ENCODE measurements around the gene ZBTB44.

ZBTB44 gene

DNA sequence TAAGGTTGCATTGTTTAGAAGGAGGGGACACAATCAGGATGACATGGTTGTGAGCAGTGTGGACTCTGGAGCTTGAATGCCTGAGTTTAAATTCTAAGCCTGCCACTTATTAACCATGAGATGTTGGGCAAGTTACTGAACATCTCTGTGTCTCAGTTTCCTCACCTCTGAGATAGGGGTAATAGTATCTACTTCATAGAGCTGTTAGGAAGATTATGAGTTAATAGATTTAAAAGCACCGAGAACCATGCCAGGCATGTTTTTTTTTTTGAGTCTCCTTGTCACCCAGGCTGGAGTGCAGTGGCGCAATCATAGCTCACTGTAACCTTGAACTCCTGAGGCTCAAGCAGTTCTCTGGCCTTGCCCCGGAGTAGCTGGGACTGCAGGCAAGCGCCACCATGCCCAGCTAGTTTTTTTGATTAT, 121.9 kb downstream of the ZBTB44 start:
- no peak for DNase-seq

DNA sequence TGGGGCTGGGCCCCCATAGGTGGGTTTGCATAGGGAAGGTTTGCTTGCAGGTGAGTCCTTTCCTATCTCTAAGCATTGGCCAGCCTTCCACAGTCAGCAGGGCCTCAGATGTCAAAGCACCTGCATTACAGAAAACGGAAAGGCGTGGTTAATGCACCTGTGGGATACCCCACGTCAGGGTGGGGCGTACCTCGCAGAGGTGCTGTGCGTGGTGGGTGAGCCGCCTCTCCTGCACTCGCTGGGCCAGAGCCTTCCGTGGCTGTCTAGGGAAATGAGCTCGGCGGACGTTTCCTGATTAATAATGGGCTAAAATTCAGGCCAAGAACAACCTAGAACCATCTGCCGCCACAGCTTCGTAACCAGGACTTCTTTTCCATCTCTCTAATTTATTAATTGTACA, 122.8 kb downstream of the ZBTB44 start:
- DNase-seq = no peak

DNA sequence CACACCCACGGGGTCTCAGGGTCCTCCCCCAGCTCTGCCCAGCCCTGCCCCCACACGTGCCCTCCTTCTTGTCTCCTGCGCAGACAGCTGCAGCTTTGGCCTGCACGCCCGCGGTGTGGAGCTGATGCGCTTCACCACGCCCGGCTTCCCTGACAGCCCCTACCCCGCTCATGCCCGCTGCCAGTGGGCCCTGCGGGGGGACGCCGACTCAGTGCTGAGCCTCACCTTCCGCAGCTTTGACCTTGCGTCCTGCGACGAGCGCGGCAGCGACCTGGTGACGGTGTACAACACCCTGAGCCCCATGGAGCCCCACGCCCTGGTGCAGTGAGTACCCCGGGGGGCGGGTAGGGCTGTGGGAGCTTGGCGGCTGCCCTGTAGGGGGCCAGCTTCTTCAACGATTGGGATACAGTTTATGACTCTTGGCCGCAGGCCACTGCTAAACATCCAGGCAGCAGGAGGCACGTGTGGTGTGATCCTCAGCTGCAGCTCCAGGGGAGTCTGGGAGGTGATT, 124.3 kb downstream of the ZBTB44 start:
- DNase-seq = no peak

DNA sequence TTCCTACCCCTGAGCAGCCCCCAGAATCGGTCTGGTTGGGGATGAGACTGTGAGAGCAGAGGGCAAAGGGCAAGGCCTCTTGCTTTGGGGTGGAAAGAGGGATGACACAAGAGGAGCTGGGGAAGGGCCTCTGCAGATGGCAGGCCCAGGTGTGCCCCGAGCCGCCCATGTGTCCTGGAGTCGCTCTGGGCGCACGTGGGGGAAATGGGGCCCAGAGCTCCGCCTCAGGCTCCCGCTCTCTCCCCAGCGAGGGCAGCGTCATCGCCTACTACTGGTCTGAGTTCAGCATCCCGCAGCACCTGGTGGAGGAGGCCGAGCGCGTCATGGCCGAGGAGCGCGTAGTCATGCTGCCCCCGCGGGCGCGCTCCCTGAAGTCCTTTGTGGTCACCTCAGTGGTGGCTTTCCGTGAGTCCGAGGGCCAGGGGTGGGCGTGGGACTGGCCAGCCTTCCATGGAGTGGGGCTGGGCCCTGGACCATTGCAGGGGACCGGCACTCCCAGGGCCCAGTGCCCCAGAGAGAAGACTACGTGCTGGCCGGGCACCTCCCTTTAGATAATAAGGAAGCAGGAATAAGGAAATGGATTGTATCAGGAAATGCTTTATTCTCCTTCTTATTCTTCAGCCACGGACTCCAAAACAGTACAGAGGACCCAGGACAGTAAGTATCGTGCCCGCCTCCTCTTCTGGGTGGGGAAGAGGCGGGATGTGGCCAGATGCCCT, 125.1 kb downstream of the ZBTB44 start:
- no peak for DNase-seq

DNA sequence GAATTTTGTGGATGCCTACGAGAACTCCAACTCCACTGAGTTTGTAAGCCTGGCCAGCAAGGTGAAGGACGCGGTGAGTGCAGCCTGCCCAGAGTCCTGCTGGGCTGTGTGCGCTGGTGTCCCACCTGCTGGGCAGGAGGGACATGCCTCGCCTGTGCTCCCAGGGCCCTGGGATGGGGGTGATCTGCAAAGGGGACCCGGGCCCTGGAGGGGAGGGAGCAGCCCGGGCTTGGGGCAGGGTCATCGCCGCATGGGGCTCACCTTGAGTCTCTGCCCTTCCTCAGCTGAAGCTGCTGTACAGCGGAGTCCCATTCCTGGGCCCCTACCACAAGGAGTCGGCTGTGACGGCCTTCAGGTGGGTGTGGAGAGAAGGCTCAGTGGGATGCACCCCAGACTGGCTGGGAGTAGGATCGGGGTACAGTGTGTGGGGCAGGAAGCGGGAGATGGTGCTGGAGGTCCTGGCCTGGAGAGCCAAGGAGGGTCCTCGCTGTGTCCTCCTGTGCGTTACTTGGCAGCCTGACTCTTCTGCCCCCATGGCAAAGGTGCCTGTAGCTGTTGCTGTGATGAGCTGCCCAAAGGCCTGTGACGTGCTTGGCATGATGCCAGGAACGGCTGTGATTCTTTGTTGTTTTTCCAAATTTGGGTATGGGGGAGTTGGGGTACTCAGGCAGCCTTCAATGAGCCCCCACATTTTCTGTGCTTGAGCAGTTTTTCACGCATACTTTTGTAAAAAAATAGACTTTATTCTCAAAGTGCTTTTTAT, 126.0 kb downstream of the ZBTB44 start:
- no peak for DNase-seq

DNA sequence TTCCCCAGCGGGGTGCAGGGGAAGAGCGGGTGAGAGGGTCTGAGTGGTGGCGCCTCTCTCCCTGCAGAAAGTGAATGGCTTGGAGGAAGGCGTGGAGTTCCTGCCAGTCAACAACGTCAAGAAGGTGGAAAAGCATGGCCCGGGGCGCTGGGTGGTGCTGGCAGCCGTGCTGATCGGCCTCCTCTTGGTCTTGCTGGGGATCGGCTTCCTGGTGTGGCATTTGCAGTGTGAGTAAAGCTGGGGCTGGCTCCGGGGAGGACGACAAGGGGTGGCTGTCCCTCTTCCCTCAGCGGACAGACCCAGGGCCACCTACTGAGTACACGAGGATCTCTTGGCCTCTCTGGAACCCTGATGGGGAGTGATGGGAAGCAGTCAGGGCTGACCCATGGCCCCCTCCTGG, 126.7 kb downstream of the ZBTB44 start:
- no peak for DNase-seq

DNA sequence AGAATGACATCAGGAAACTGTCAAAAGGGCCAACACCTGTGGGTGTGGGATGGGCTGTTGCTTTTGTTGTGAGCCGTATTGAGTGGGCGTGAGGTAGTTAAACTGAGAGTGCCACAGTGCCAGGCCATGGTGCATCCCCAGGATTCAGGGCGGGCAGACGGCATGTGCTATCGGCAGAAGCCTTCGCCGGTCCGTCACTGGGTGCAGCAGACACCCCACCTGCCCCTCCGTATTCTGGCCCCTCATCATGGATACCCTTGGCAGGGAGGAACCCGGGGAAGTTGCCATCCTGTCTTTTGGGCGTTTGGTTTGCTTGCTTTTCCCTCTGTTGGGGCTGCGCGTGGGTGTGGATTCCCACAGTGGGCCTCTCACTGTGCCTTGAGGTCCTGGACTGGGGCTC, 127.6 kb downstream of the ZBTB44 start:
- no peak for DNase-seq

DNA sequence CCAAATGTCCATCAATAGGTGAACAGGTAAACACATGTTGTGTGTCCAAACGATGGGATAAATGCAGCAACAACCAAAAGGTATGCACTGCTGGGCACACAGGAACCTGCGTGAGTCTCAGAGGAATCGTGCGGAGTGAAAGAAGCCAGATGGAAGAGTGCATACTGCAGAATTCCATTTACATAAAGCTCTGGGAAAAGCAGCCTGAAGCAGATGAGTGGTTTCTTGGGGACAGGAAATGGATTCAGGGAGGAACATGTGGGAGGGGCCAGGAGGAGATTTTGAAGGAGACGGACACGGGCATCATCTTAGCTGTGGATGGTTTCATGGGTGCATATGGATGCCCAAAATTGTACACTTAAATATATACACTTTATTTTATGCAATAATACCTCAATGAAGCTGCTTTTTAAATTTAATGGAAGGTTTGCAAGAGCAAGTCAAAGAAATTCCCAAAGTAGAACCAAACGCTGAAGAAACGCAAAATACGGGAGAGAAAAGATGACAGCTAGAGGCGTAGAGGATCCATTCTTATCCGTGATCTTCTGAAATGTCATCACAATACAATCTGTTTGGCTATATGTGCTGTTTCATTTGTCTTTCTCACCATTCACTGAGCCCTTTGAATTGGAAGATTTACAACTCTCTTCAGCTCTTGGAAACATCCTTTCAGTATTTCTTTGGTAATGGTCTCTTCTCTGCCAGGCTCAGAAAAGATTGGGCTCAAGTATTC, 130.7 kb downstream of the ZBTB44 start:
- DNase-seq = no peak

DNA sequence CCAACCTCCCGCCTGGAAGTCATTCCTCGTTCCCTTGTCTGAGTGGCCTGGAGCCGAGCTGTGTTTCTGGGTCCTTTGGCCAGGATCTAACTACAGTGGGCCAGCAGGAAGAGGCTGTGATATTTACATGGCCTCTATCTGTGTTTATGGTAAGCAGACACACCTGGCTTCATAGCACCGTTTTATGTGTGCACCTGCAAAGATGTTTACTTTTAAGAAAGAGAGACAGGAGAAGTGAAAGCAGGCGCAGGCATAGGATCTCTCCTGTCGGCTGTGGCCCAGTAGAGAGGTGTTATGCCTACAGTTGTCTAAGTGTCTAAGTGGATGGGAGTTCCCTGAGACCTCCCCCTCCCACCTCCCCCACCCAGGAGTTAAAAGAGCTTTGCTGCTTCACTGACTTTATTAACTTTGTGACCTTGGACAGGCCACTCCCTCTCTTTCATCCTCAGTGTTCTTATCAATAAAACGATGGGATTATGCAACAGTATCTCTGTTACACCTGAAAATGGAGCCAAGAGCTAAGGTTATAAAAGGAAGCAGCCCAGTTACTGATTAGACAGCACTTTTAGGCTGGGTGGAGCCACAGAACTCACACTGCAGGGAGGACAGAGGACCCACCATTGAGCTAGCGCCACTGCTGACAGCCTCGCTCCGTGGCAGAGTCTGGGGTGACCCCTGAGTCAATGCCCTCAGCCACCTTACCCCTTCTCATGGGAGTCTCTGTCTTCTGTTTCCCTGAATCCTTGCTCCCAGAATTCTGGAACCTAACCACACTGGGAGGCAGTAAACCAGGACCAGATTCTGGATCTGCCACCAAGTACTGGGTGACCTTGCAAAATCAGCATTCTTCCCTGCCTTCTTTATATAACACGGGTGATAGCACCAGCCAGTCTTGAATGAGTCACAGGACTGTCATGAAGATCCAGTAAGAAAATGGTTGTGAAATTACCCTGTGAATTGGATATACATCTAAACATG, 133.1 kb downstream of the ZBTB44 start:
- peak; percentile 42 to 51 for DNase-seq

DNA sequence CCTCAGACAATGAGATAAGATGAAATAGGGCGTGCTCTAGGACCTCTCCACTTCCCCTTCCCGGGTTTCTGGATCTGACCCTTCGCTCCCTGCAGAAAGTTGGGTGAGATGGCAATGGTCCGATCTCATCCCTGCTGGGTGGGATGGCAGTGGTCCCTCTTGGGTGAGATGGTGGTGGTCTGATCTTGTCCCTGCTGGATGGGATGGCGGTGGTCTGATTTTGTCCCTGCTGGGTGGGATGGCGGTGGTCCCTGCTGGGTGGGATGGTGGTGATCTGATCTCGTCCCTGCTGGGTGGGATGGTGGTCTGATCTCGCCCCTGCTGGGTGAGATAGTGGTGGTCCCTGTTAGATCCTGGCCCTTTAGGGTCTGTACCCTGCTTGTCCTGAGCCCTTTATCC, 133.8 kb downstream of the ZBTB44 start:
- no peak for DNase-seq

DNA sequence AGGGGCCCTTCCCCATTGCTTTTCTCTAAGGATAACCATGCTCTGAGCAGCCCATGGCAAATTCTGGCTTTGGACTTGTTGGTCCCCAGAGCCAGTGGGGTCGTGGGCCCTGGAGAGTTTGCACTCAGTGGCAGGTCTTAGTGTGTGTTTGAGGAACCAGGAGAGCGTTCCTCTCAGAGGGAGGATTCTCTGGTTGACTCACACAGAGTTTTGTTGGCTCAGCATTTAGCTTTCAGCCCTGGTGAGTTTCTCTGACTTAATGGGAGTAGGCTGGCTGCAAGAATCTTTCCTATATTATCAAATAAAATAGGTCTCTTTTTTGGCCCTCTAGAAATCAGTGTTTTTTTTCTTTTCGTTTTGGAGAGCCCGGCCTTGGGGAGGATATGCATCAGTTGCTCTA, 134.2 kb downstream of the ZBTB44 start:
- no peak for DNase-seq

DNA sequence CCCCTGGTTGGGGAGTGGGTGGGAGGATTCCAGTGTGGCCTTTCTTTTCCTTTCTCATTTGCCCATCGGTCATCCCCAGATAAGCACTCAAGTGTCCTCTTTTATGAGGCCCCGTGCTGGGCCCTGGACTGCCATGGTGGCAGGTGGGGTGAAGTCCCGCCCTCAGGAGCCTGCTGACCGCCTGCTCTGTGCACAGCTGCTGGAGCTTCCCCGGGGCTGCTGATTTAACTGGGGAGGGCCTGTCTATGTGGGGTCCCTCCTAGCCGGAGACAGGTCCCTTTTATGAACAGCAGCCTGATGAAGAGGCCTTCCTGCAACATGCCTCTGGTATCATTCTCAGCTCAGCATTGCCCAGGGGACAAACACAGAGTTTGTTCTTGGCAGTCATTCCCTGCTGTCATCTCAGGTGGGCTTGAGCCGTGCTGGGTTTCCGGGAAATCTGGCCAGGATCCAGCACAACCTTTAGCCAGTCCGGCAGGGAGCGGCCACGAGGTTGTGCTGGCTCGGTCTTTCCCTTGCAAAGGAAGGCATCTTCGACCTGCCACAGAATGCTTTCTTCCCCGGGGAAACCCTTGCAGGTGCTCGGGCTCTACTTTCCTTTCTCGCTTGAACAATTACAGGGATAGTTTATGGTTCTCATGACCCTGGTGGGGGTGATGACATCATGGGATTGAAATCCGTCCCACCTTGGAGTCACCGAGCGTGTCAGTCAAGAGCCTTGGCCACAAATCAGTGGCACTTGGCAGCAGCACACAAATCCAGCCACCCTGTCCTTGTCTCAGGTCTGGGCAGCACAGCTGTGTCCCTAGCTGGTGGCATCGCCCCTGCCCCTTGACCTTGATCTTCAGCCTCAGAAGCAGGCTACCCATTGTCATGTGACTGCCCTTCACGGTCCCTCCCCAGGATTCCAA, 135.1 kb downstream of the ZBTB44 start:
- DNase-seq = peak; percentile 35 to 48

DNA sequence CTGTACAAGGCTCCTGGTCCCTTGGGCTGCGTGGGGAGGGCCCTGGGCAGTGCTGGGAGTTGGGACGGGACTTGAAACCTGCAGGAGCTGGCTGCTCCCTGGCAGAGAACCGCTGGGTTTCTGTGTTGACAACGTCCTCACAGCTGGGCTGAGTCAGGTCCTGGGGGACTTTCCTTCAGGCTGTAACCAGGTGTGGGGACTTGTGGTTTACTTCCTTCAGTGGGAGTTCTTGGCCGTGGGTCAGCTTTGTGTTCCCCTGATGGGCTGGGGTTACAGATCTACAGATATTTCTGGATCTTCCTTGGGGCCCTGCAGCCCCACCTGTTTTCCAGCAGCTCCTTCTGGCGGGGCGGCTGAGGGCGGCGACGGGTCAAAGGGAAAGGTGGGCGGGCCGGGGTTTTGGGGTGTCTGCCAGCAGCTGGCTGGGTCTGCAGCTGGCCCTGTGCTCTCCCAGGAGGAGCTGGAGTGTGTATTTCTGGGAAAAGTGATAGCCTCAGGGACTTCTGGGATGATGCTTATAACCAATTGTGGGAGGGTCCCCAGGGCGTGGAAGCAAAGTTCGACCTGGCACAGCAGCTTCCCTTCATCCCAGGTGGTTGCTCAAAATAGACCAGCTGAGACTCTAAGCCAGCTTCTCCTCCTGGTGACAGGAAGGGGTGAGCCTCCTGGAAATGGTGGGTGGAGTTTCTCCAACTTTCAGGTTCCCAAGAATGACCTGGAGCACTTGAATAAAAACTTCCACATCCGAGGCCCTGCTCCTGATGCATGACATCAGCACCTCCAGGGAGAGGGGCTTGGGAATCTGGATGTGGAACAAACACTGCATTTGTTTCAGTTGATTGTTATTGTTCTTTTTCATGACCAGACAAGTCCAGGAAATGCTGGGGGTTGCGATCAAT, 136.0 kb downstream of the ZBTB44 start:
- DNase-seq = no peak

DNA sequence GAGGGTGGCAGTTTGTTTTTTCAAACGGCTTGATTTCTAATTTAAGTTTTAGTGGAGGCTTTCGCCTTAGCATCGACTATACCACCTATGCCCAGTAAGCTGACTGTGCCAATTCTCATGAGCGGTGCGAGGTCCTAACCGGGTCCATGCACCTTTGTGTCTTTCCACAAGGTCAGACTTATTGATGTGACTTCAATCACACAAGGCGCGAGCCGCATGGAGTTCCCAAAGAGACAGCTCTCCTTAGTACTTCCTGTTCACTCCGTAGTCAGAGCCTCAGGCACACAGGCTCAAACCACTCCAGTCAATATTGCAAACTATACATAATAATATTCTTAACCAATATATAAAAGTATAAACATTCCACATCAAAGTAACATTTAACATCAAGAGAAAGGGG, 136.9 kb downstream of the ZBTB44 start:
- DNase-seq = no peak

Data from NCI-H187 (cell line).